Measurements from ENCODE around the gene USP15. TPM values are rescaled to one million over a fixed set of nuclear protein-coding genes. Genes with fewer than 3 reads are reported as not detected.
"Not testable (repeated sequence)": the region's sequence is repeated elsewhere in the genome, so short reads cannot be mapped to it uniquely, and the experiment has no call there.

Gene USP15
- total and polyA plus RNA-seq, 2 of the 4 experiments (the other 2 are of a cell fraction), result 28.5 to 49.6 TPM

DNA sequence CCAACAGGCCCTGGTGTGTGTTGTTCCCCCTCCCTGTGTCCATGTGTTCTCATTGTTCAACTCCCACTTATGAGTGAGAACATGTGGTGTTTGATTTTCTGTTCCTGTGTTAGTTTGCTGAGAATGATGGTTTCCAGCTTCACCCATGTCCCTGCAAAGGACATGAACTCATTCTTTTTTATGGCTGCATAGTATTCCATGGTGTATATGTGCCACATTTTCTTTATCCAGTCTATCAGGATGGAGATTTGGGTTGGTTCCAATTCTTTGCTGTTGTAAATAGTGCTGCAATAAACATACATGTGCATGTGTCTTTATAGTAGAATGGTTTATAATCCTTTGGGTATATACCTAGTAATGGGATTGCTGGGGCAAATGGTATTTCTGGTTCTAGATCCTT, 77.4 kb downstream of the USP15 start:
- H2BK20ac ChIP-seq (ENCODE audit: low read depth, low read length); H4K20me1 ChIP-seq (ENCODE audit: insufficient read depth, low read length); ATAC-seq (ENCODE audit: low read depth); H2AK5ac ChIP-seq (ENCODE audit: low read depth, low read length); H2BK5ac ChIP-seq (ENCODE audit: low read depth, low read length, poor library complexity, severe bottlenecking); H2AFZ ChIP-seq (replicated peaks; ENCODE audit: low read length, poor library complexity); H4K5ac ChIP-seq (ENCODE audit: low read depth, low read length); H4K91ac ChIP-seq (ENCODE audit: insufficient read depth, low read depth, low read length); in situ Hi-C loops (cut with MboI; ENCODE audit: low sequenced_read_pairs); intact Hi-C loops (cut with micrococcal nuclease); H2BK120ac ChIP-seq (ENCODE audit: low read depth, low read length); H4K8ac ChIP-seq (ENCODE audit: low read depth in 2 of 2, low read length in 2 of 2); H3K9ac ChIP-seq (ENCODE audit: low read depth, low read length); H3K4me1 ChIP-seq (ENCODE audit: control insufficient read depth, insufficient read depth, low read length); H3K9me1 ChIP-seq (ENCODE audit: insufficient read depth, low read length); H3K4me2 ChIP-seq (ENCODE audit: low read depth, low read length); H3K18ac ChIP-seq (ENCODE audit: low read depth, low read length); H2BK15ac ChIP-seq (ENCODE audit: low read depth, low read length); H3K23ac ChIP-seq (ENCODE audit: low read depth, low read length); H3K4ac ChIP-seq (ENCODE audit: low read depth, low read length); BruUV-seq (replicated peaks); H2AK9ac ChIP-seq (replicated peaks; ENCODE audit: low read depth, low read length, poor library complexity); H3K14ac ChIP-seq (replicated peaks; ENCODE audit: low read depth, low read length); DNase-seq; H3K56ac ChIP-seq (ENCODE audit: extremely low read depth, insufficient read depth, low read length); dilution Hi-C loops (cut with HindIII; ENCODE audit: low sequenced_read_pairs, unreplicated experiment); H3K27me3 ChIP-seq (ENCODE audit: control insufficient read depth, insufficient read depth, low read length); H3K4me3 ChIP-seq (ENCODE audit: insufficient read depth, low read depth, low read length); POLR2A ChIA-PET (ENCODE audit: unreplicated experiment); H3K9me3 ChIP-seq (ENCODE audit: control insufficient read depth, insufficient read depth, low read length); H3K36me3 ChIP-seq (ENCODE audit: control insufficient read depth, insufficient read depth, low read length); H3K27ac ChIP-seq (ENCODE audit: insufficient read depth, low read length): not testable (repeated sequence)
- CTCF ChIA-PET, result interaction anchor here (0.6 kb wide), 1 partner anchor 73 kb away, joined by 12 read pairs; no protein-coding TSS in a partner anchor
- H3K79me1 ChIP-seq (ENCODE audit: low read depth in 1 of 2, low read length in 2 of 2), result peaks cover 11 to 27% of the 10 kb centered on the region in 2 experiments

GRCh38 chr12:62342614-62343303, 82.6 kb downstream of the USP15 start:
- H3K9me3 ChIP-seq (ENCODE audit: control insufficient read depth, insufficient read depth, low read length); H4K5ac ChIP-seq (ENCODE audit: low read depth, low read length); DNase-seq; H2BK5ac ChIP-seq (ENCODE audit: low read depth, low read length, poor library complexity, severe bottlenecking); dilution Hi-C loops (cut with HindIII; ENCODE audit: low sequenced_read_pairs, unreplicated experiment); H2AK9ac ChIP-seq (replicated peaks; ENCODE audit: low read depth, low read length, poor library complexity); H2BK15ac ChIP-seq (ENCODE audit: low read depth, low read length); H3K9ac ChIP-seq (ENCODE audit: low read depth, low read length); in situ Hi-C loops (cut with MboI; ENCODE audit: low sequenced_read_pairs); H3K4me2 ChIP-seq (ENCODE audit: low read depth, low read length); H3K4me1 ChIP-seq (ENCODE audit: control insufficient read depth, insufficient read depth, low read length); H3K36me3 ChIP-seq (ENCODE audit: control insufficient read depth, insufficient read depth, low read length); H3K56ac ChIP-seq (ENCODE audit: extremely low read depth, insufficient read depth, low read length); H3K14ac ChIP-seq (replicated peaks; ENCODE audit: low read depth, low read length); H2AK5ac ChIP-seq (ENCODE audit: low read depth, low read length); intact Hi-C loops (cut with micrococcal nuclease); H4K91ac ChIP-seq (ENCODE audit: insufficient read depth, low read depth, low read length); H3K18ac ChIP-seq (ENCODE audit: low read depth, low read length); BruUV-seq (replicated peaks); H2AFZ ChIP-seq (replicated peaks; ENCODE audit: low read length, poor library complexity); H3K9me1 ChIP-seq (ENCODE audit: insufficient read depth, low read length); H2BK20ac ChIP-seq (ENCODE audit: low read depth, low read length); H4K8ac ChIP-seq (ENCODE audit: low read depth in 2 of 2, low read length in 2 of 2); POLR2A ChIA-PET (ENCODE audit: unreplicated experiment); H3K4ac ChIP-seq (ENCODE audit: low read depth, low read length); H3K27ac ChIP-seq (ENCODE audit: insufficient read depth, low read length); H3K4me3 ChIP-seq (ENCODE audit: insufficient read depth, low read depth, low read length); H4K20me1 ChIP-seq (ENCODE audit: insufficient read depth, low read length); H3K23ac ChIP-seq (ENCODE audit: low read depth, low read length); H3K27me3 ChIP-seq (ENCODE audit: control insufficient read depth, insufficient read depth, low read length); ATAC-seq (ENCODE audit: low read depth); H2BK120ac ChIP-seq (ENCODE audit: low read depth, low read length): not testable (repeated sequence)
- WGBS, 2 experiments (ENCODE audit: extremely low coverage in 2 of 2, insufficient read length in 1 of 2), result 93% methylated on average over 5 of the region's 10 CpGs; no CpG with 5 or more reads in 1 of the 2 experiments
- peaks cover 19 to 20% of the 10 kb centered on the region in 2 experiments for H3K79me1 ChIP-seq (ENCODE audit: low read depth in 1 of 2, low read length in 2 of 2)
- CTCF ChIA-PET, result interaction anchor here (0.6 kb wide), 1 partner anchor 16 kb away, joined by 3 read pairs; no protein-coding TSS in a partner anchor

All from IMR-90 (cell line).